ENCODE measurements around the gene TENT4A. TPM values are rescaled to one million over a fixed set of nuclear protein-coding genes. Genes with fewer than 3 reads are reported as not detected.
A peak's percentile ranks its signal among the peaks of the same experiment; 100 is the strongest.

TENT4A gene
- total RNA-seq, 4 donors from 2014 or later: 17.0 to 21.9 (median 20.1) TPM

DNA sequence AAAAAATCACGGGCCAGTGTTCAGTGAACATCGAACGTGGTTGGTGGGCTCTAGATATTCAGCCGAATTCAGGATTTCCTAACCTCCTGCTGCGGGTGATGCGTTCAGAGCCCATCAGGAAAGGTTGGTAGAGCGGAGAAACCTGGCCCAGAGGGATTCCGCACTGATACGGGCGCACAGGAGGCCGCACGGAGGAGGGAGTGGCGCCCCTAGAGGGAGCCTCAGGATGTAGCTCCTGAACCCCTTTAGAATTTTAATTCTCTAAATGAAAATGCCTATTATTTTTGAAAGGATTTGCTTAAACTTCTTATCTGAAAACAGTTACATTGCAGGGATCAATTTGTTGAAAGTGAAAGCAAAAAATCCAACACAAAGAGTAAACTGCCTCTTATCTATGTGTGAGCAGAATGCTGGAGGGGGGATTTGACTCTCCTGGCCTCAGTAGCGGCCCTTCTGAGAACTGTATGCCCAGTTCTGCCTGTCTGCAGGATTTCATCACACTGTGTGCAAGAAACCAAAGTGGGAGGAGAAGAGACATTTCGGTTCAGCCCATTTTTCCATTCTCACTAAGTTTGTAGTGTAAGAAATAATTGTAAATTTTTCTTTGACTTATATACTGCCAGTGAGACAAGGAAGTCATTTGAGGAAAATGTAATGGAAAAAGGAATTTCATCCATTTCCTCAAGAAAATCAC, 75.9 kb downstream of the TENT4A start:
- 84% methylated on average over 15 of the region's 15 CpGs for WGBS

GRCh38 chr5:6790346-6790865, 77.2 kb downstream of the TENT4A start:
- no peak overlapping the region for H3K4me3 ChIP-seq
- intact Hi-C loops (cut with DNase I): no loop called here
- no peaks in the 10 kb centered on the region for H3K4me1 ChIP-seq
- no peaks in the 10 kb centered on the region for H3K9me3 ChIP-seq
- DNase-seq (ENCODE audit: extremely low spot score): peak; percentile 82
- 77% methylated on average over 8 of the region's 8 CpGs for WGBS
- no peaks in the 10 kb centered on the region for H3K36me3 ChIP-seq
- no peak overlapping the region for H3K27ac ChIP-seq (replicated peaks in 1 of 4)
- H3K27me3 ChIP-seq: no peaks in the 10 kb centered on the region
- TF ChIP-seq, protein P1, sequence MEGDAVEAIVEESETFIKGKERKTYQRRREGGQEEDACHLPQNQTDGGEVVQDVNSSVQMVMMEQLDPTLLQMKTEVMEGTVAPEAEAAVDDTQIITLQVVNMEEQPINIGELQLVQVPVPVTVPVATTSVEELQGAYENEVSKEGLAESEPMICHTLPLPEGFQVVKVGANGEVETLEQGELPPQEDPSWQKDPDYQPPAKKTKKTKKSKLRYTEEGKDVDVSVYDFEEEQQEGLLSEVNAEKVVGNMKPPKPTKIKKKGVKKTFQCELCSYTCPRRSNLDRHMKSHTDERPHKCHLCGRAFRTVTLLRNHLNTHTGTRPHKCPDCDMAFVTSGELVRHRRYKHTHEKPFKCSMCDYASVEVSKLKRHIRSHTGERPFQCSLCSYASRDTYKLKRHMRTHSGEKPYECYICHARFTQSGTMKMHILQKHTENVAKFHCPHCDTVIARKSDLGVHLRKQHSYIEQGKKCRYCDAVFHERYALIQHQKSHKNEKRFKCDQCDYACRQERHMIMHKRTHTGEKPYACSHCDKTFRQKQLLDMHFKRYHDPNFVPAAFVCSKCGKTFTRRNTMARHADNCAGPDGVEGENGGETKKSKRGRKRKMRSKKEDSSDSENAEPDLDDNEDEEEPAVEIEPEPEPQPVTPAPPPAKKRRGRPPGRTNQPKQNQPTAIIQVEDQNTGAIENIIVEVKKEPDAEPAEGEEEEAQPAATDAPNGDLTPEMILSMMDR (IDR thresholded peaks at IDR 0.05): no peak
- TF ChIP-seq EP300 (IDR thresholded peaks at IDR 0.05): no peak
- no peak for TF ChIP-seq POLR2A (IDR thresholded peaks at IDR 0.05; ENCODE audit: low read depth)
- TF ChIP-seq POLR2AphosphoS5 (IDR thresholded peaks at IDR 0.05): no peak

More for the DNA sequence above, 75.9 kb downstream of the TENT4A start:
- Histone ChIP-seq H3K4me3 (no peak overlapping the region), H3K27me3 (no peaks in the 10 kb centered on the region), H3K27ac (replicated peaks in 1 of 4) (no peak overlapping the region), H3K9me3 (no peaks in the 10 kb centered on the region), H3K36me3 (no peaks in the 10 kb centered on the region), H3K4me1 (no peaks in the 10 kb centered on the region)
- intact Hi-C loops (cut with DNase I): no loop called here
- TF ChIP-seq EP300 (IDR thresholded peaks at IDR 0.05): no peak
- TF ChIP-seq POLR2AphosphoS5 (IDR thresholded peaks at IDR 0.05): no peak
- no peak for TF ChIP-seq POLR2A (IDR thresholded peaks at IDR 0.05; ENCODE audit: low read depth)
- TF ChIP-seq, protein P1 (IDR thresholded peaks at IDR 0.05): no peak
- DNase-seq (ENCODE audit: extremely low spot score): peak; percentile 62

- no peaks in the 10 kb centered on the region for H3K9me3 ChIP-seq
- H3K4me3 ChIP-seq: no peak overlapping the region
- WGBS: 37% methylated on average over 10 of the region's 10 CpGs
- intact Hi-C loops (cut with DNase I): no loop called here
- H3K27me3 ChIP-seq: no peaks in the 10 kb centered on the region
- no peaks in the 10 kb centered on the region for H3K4me1 ChIP-seq
- H3K27ac ChIP-seq (replicated peaks in 1 of 4): no peak overlapping the region
- TF ChIP-seq, protein P1 (IDR thresholded peaks at IDR 0.05): no peak
- no peak for TF ChIP-seq EP300 (IDR thresholded peaks at IDR 0.05)
- no peak for TF ChIP-seq POLR2AphosphoS5 (IDR thresholded peaks at IDR 0.05)
- TF ChIP-seq POLR2A (IDR thresholded peaks at IDR 0.05; ENCODE audit: low read depth): no peak
- H3K36me3 ChIP-seq: no peaks in the 10 kb centered on the region
- DNase-seq (ENCODE audit: extremely low spot score): peak; percentile 85
Measured at GRCh38 chr5:6791031-6791430, 77.8 kb downstream of the TENT4A start.

- 71% methylated on average over 5 of the region's 5 CpGs for WGBS
Measured at GRCh38 chr5:6792376-6792775, 79.1 kb downstream of the TENT4A start.

More at GRCh38 chr5:6792376-6792775, 79.1 kb downstream of the TENT4A start:
- Histone ChIP-seq H3K27me3 (no peaks in the 10 kb centered on the region), H3K27ac (replicated peaks in 1 of 4) (no peak overlapping the region), H3K4me1 (no peaks in the 10 kb centered on the region), H3K4me3 (no peak overlapping the region), H3K9me3 (no peaks in the 10 kb centered on the region), H3K36me3 (no peaks in the 10 kb centered on the region)
- peak; percentile 86 for DNase-seq (ENCODE audit: extremely low spot score)
- intact Hi-C loops (cut with DNase I): no loop called here
- TF ChIP-seq, protein P1 (IDR thresholded peaks at IDR 0.05): no peak
- TF ChIP-seq EP300 (IDR thresholded peaks at IDR 0.05) (no peak), POLR2AphosphoS5 (IDR thresholded peaks at IDR 0.05) (no peak), POLR2A (IDR thresholded peaks at IDR 0.05; ENCODE audit: low read depth) (no peak)
